LHCN-M2 (cell line): ENCODE data around the gene NELFE. TPM values are rescaled to one million over a fixed set of nuclear protein-coding genes. Genes with fewer than 3 reads are reported as not detected.

Source experiments
- DNase-seq: peaks from one replicate; pipeline ENCODE4 v3.0.0-alpha.2; 2012; ENCODE audit warnings: low read depth
- total RNA-seq: library from RNA; depleted of rRNA; stranded (reverse); fragments of >200 nt; gene quantifications from 2 replicates; pipeline ENCODE4 v1.2.3, GENCODE V29; 2014

Gene NELFE
- total RNA-seq, 1 experiment from 2014 or later: 129 TPM

DNA sequence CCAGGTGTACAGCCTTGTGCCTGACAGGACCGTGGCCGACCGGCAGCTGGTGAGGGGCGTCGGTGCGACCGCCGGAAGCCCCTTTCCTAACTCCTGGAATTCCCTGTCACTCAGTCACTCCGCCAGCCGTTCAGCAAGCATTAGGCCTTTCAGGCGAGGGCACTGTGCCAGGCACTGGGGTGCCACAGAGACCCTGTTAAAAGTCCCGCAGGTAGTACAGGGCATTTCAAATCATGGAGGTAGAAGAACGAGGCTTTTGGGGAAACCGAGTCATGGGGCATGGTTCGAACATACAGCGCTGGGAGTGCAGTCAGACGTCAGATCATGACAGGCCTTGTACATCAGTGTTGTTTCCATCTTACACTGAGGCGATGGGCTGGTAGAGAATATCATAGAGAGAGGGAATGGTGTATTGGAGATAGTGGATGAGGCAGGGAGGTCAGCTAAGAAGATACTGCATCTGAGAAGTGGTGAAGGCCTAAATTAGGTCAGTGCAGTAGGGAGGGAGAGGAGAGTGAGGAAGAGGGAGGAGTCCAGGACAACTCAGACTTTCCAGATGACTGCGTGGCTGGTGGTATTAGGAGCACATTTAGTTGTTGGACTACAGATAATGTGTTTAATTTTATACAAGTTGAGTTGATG, 14.1 kb upstream of the NELFE start:
- DNase-seq: peak; percentile 36

- peak; percentile 98 for DNase-seq
These were observed 13.4 kb upstream of the NELFE start, which contains the start of gene DXO for GRCh38 chr6:31971993-31972708. TSS of gene DXO (minus strand) at chr6:31972138. CDS start at chr6:31971675, 463 bp downstream.

GRCh38 chr6:31971279-31971992, 12.7 kb upstream of the NELFE start:
- no peak for DNase-seq

- DNase-seq: no peak
These were observed 12.0 kb upstream of the NELFE start for GRCh38 chr6:31970604-31971271.

GRCh38 chr6:31969712-31970603, 11.2 kb upstream of the NELFE start:
- DNase-seq: no peak

- DNase-seq: no peak
These were observed 10.3 kb upstream of the NELFE start for GRCh38 chr6:31968791-31969711.

GRCh38 chr6:31968326-31968725, 9.6 kb upstream of the NELFE start:
- DNase-seq: no peak

- DNase-seq: no peak
These were observed 9.2 kb upstream of the NELFE start for GRCh38 chr6:31967926-31968320.

DNA sequence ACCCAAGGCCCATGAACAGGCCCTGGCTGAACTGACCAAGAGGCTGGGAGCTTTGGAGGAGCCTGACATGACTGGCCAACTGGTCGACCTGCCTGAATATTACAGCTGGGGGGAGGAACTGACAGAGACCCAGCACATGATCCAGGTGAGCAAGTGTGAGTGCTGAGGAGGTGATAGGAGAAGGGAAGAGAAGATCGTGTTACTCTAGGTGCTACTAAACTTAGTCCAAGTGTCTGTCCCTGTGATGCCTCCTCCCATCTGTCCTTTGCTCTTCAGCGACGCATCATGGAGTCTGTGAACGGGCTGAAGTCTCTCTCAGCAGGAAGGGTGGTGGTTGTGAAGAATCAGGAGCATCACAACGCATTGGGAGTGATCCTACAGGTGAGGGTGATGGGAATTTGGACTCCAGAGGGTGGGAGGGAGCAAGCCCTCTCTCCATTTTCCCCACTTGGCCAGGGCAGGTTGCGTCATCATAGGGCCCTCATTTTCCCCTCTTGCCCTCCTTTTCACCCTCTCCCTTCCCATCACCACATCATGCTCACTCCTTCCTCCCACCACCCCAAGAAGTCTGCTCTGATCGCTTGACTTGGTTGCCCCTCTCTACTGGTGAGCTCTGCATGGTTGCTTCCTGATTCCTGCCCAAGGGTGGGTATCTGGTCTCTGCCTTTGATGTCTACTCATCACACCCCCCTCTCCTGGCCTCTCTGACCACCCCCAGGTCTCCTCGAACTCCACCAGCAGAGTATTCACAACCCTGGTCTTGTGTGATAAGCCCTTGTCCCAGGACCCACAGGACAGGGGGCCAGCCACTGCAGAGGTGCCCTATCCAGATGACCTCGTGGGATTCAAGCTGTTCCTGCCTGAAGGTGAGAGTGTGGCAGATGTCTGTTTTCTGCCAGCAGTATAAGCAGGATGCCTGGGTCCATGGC, 8.5 kb upstream of the NELFE start:
- no peak for DNase-seq

- DNase-seq: no peak
These were observed 7.7 kb upstream of the NELFE start for GRCh38 chr6:31966506-31966905.

DNA sequence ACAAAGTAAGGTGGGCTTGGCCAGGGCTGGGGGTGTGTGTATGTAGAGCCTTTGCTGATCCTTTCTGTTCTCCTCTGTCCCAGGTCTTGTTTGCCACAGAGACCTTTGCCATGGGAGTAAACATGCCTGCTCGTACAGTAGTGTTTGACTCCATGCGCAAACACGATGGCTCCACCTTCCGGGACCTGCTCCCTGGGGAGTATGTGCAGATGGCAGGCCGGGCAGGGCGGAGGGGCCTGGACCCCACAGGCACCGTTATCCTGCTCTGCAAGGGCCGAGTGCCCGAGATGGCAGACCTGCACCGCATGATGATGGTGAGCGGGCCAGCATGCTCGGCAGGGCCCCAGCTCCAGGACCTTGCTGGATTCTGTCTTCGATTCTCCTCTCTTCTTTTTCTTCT, 6.9 kb upstream of the NELFE start:
- DNase-seq: no peak

- DNase-seq: no peak
These were observed 5.2 kb upstream of the NELFE start for GRCh38 chr6:31963921-31964320.

DNA sequence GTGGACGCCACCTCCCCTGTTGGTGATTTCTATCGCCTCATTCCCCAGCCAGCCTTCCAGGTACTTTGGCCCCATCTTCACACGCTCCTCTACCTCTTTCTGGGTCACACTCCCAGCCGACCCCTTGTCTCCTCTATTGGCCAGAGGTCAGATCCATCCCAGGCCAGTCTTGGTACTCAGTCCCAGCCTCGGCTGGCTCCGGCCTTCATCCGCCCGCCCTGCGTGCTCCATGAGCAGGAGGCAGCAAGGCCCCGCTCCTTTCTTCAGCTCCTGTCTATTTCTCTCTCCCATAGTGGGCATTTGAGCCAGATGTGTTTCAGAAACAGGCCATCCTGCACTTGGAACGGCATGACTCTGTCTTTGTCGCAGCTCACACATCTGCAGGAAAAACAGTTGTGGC, 2.8 kb upstream of the NELFE start:
- DNase-seq: no peak

DNA sequence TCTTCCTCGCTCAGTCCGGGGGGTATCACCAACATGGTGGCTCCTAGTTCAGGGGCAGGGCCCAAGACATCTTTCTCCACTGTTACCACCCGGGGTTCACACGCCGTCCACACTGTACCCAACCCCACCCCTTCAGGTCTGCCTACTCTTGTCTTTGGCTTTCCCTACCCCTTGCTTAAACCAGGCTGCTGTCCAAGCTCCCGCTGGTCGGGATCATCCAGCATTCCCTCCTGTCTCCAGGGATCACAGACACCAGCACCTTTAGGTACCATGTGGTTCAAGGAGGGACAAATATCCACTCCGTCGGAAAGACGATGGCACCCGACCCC, 395 bp downstream of the NELFE start:
- DNase-seq: no peak

DNA sequence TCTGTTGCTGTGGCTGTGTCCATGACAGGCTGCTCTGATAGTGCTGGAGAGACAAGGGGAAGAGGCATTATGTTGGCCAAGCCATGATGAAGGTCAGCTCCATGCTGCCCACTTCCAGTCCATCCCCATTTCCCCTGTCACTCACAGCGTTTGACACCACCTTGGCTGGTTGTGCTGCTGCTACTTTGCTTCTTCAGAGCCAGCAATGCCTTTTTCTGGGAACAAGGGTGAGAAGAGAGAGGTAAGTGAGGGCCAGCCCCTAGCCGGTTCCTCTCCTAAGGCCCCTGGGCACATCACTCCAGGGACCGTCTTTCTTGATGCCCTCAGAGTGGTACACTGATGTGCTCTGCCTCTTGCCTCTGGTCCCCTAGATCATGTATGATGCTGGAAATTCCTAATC, 2.0 kb downstream of the NELFE start:
- no peak for DNase-seq

- no peak for DNase-seq
These were observed 4.3 kb downstream of the NELFE start for GRCh38 chr6:31954511-31954910.

DNA sequence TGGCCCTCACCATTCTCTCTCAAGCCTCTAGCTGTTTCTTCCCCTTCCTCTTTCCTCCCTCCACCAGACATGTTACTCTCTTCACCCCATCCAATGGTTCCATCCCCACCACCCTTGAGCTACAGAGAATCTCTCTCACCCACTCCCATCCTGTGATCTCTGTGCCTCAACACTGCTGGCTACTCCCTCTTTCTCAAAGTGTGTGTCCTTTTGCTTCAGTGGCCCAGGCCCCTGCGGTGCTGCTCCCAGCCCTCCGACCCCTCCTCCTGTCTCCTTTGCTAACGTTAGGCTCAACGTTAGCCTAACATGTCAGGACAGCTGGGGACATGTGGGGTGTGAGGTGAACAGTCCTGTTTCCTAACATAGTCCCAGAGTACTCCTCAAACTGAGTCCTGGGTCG, 5.9 kb downstream of the NELFE start:
- no peak for DNase-seq

- peak; percentile 59 for DNase-seq
These were observed 6.5 kb downstream of the NELFE start for GRCh38 chr6:31952140-31952805.
